HUDEP-2 (cell line): ENCODE measurements around the gene CHCHD10.
A peak's percentile ranks its signal among the peaks of the same experiment; 100 is the strongest.

Source experiments
- DNase-seq, 76 experiments: peaks; one replicate each; lab custom pipeline; 2025; ENCODE audit not compliant: unreplicated experiment in 76 of 76; lab: John Stamatoyannopoulos, UW

Gene CHCHD10

DNA sequence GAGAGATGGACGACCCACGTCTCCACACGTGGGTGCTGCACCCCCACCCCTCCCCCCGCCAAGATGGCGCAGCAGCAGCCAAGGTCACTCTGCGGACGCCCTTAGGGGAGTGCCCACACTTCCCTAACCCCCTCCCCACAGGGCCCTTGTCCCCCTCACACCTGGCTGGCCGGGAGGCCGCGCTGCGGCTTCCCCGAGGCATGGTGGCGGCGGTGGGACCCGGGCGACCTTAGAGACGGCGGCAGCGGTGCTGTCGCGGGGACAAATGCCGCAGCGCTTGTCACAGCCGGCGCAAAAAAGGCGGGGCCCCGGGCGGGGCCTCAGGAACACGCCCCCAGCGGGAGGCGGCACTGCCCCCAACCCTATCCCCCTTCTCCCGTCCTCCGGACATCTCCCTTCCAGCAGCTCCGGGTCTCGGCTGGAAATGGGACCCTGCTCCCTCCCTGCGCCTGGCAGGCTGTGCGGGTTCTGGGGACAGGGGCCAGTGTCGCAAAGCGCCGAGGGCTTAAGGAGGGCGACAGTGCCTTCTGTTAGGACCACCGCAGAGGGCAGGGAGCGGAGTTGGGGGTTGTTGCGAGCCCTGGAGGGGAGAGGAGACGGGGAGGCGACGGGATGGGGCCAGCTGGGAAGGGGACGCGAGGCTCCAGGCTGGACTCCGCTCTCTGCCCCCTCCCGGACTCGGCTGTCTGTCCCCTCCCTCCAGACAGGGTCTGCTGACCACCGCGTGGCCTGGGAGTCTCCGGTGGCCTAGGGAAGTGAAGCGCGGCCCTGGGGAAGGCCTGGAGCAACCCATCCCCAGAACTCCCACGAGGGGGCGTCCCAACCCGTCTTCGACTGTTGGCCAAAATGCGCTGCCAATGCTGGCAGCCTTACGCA lies at the start of gene CHCHD10:
Gene CHCHD10 (minus strand): TSS at position 300 of the 876 bp plus-strand sequence. CDS start 98 bp downstream, at position 202.
- DNase-seq, result peak in 72 of 76 experiments; percentile 8 to 86 (median 66)

DNA sequence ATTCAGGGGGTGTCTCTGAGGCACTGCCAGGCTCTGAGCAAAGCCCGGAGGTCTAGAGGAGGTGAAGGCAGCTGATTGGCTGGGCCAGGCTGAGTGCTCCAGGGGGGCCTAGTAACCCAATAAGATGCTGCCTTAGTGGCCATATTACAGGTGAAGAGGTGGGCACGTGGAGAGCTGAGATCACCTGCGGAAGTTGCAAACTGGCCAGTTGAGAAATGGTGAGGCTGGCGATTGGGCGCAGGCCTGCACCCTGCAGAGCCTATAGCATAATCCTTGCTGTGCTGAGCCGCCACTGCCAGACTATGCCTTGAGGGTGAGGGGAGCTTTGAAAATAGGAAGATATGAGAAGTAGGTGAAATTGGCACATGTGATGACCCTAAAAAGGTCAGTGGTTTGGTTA lies 49.4 kb upstream of the CHCHD10 start:
- DNase-seq, result no peak

DNA sequence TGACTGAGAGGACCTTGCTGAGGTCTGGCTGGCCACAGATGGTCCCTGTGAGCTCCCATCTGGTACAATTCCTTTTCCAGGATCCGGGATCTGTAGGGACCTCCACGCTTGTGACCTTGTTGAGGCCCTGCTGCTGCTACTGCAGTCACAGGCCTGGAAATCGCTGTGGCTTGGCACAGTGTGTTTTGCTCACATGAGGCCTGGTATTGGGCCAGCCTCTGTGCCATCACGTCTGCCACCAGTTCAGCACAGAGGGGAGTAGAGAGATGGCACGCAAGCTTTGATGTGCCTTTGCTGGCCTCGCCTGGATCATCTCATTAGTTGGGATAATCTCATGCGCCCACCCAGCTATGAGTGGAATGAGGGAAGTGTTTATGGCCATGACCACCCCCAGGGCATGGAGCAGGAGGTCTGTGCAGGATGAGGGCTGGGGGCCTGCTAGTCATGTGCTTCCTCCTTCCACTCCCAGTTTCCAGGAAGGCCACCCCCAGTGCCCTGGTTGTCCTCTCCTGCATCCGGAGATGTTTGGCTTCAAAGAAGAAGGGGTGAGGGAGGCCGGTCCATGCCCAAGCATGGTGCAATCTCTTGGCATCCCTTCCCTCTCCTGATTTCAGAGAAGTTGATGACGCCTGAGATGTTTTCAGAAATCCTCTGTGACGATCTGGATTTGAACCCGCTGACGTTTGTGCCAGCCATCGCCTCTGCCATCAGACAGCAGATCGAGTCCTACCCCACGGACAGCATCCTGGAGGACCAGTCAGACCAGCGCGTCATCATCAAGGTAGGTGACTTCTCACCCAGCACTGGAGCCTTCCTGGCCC lies 48.6 kb upstream of the CHCHD10 start:
- no peak for DNase-seq

DNA sequence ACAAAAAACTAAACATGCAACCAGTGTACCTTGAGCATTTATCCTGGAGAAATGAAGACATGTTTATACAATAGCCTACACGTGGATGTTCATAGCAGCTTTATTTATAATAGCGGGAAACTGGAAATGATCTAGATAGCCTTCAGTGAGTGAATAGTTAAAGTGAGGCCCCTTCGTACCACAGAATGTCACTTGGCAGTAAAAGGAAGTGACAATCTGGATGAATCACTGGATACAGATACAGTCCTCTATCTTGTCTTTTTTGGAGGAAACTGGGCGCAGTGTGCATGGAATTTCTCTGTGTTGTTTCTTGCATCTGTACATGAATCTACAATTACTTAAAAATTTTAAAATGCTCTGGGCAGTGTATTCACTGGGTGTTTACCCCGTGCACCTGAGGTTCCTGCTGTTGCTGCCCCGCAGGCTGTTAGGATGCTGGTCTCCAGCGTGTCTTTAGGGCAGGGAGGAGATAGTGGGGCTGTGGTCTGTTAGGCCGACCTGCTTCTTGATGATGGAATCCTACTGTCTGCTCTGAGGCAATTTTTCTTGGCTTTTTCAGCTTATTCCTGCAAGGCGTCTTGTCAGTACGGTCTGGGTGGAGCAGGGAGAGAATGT lies 47.9 kb upstream of the CHCHD10 start:
- DNase-seq, result no peak

DNA sequence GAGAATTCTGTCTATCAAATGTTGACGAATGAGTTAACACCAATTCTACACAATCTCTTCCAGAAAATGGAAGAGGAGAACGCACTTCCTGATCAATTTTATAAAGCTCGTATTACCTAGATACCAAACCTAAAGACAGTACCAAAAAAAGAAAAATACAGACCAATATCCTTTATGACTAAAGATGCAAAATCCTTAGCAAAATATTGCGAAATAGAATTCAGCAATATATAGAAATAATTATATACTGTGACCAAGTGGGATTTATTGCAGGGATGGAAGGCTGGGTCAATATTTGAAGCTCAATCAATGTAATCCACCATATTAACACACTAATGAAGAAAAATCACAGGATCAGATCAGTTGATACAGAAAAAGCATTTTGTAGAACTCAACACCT lies 44.6 kb upstream of the CHCHD10 start:
- no peak for DNase-seq

DNA sequence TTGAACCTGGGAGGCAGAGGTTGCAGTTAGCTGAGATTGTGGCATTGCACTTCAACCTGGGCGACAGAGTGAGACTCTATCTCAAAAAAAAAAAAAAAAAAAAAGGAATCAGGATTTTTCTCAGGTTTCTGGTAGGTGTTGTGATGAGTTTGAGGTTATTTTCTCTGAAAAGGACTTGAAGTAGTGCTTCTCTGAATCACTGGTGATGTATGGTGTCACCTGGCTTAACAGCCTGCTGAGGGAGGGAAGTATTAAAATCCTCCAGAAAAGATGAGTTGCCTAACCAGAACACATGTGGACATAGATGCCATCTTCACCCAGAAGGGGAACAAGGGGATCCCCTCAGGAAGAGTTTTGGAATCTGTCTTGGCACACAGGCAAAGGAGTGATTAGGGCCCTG lies 39.1 kb upstream of the CHCHD10 start:
- no peak for DNase-seq

DNA sequence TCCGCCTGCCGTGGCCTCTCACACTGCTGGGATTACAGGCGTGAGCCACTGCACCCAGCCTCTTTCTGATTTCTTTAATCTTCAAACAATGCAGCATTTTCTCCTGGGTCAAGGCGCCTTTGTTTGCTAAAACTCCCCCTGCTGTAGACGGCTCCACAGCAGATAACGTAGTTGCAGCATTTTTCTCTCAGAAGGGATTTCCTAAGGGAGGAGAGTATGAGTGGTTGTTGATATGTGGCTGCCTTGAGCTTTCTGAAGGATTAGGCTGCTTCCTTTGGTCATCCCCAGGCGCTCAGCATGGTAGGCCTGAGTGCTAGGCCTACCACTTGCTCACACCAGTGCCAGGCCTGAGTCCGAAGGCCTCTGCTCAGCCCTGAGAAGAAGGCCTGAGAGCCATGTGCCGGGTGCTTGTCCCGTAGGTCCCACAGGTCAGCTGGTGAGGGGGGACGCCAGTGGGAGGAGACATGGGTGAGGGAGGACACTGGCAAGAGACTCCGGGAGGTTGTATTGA lies 37.1 kb upstream of the CHCHD10 start:
- DNase-seq, result no peak

DNA sequence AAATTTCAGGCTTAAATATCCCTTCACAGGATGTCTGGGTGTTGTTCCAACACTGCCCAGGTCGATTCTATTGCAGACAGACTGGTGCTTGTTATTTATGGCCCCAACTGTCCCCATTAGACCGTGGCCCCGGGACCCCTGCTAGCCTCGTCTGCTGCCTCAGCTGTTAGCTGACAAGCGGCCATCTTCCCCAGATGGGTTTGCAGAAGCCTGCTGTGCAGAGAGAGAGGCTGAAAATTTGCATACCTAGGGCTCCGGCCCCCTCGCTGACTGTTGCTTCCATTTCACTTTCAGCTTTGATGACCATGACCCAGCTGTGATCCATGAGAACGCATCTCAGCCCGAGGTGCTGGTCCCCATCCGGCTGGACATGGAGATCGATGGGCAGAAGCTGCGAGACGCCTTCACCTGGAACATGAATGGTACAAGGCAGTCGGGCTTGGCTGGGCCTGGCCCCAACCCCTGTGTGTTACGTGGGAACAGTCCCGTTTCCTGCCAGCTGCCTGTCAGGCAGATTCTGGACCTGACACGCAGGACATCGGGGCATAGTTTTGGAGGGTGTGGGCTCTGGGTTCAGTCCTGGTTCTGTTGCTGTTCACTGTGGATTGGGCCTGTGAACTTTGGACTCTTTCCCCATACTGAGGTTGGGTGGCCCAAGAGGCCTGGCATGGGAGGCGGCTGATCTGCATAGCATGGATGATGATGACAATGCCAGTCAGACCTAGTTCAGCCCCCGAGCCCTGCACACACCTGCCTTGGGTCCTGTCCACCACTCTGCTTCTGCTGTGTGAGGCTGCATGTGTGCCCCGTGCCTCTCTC lies 35.4 kb upstream of the CHCHD10 start:
- DNase-seq, result no peak

DNA sequence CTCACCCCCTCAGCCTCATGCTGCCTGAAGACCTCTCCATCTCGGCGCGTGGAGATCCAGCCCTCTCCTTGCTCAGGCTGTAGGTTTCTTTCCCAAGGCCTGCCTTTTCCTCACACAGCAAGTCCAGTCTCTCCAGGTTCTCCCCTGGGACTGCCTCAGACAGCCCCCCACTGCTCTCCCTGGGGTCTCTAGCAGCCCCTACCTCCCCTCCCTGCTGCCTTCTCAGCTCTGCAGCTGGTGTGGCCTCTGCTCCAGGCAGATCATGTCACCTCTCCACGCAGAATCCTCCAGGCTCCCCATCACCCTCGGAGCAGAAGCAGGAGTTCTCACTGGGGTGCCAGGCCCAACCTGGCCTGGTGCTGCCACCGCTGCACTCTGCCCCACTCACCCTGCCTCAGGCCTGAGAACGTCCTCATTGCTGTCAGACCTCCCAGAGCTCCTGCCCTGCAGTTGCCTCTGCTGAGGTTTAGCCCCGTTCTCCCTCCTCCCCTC lies 34.2 kb upstream of the CHCHD10 start:
- DNase-seq, result no peak

DNA sequence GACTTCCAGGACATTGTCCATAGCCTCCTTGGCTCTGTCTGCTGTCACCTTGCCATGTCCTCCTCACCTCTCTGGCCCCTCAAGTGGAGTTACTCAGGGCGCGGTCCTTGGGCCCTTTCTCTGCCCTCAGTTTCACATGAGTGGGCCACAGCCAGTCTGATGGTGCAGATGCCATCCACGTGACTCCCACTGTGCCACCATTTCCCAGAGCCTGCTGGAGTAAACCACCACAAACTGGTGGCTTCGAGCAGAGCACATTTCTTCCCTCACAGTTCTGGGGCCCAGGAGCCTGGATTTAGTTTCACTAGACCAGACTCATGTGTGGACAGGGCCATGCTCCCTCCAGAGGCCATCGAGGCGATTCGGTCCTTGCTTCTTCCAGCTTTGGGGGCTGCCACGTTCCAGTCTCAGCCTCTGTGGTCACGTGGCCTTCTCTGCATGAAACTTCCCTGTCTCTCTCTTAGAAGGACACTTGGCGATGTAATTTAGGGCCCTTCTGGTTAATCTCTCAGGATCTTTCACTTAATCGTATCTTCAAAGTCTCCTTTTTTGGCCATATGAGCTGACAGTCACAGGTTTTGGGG lies 33.6 kb upstream of the CHCHD10 start:
- no peak for DNase-seq

DNA sequence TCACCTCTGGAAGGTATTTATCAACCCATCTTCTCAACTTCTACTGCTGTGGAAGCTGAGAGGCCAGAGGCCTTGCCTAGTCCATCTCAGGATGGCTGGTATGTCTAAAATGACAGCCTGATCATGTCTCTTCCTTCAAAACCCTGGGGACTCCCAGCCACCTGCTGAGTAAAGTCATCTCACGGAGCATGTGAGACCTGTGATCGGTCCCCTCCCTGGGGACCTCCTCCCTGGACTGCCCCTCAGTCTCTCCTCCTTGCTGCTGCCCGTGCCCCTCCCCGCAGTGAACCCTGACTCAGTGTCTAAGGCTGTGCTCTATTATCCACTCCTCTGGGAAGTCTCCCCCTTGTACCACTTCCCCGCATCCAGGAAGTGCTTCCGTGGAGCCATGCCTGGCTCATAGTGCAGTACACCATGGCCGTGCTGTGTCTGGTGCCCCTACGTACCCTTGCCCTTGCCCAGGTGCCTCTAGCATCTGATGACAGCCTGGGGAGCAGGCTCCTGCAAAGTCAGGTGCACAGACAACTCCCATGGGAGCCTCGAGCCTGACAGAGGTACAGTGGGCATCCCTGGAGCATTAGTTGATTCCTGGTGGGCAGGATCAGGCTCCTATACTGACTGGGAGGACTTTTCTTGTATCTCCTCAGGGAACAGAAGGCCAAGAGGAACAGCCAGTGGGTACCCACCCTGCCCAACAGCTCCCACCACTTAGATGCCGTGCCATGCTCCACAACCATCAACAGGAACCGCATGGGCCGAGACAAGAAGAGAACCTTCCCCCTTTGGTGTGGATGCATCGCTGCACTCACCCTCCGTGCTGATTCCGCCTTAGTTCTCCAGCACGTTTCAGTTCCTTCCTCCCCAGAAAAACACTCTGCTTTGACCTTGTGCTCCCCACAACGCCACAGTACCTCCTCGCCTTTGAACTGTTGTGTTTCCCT lies 32.8 kb upstream of the CHCHD10 start:
- no peak for DNase-seq

DNA sequence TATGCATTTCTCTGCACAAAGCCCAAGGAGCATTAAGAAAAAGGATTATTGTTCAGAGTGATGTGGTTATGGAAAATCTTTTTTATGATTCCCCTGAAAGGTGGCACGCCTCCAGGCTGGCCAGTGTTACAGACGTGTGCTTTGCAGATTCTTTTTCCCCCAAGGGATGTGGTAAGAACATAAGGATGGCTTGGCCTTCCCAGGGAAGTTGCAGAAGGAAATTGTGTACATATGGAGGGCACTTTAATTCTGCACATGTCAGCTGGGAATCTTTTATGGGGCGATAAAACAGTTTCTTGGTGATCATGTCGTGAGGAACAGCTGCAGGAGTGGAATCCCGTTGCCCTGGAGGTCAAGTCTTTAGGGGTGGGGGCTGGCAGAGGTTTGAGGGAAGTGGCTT lies 28.7 kb upstream of the CHCHD10 start:
- no peak for DNase-seq

DNA sequence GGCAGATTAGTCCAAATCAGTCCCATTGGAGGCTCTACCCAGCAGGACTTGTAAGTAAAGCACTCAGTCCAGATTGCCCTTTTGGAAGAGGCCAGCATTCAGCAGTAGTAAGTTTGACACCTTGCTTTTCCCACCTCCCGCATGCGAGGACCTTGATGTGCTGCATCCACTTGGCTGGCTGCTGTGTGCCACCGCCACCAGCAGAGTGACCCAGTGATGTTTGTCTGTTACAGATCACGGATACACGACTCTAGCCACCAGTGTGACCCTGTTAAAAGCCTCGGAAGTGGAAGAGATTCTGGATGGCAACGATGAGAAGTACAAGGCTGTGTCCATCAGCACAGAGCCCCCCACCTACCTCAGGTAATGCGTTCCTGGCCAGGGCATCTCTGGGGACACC lies 25.6 kb upstream of the CHCHD10 start:
- no peak for DNase-seq

DNA sequence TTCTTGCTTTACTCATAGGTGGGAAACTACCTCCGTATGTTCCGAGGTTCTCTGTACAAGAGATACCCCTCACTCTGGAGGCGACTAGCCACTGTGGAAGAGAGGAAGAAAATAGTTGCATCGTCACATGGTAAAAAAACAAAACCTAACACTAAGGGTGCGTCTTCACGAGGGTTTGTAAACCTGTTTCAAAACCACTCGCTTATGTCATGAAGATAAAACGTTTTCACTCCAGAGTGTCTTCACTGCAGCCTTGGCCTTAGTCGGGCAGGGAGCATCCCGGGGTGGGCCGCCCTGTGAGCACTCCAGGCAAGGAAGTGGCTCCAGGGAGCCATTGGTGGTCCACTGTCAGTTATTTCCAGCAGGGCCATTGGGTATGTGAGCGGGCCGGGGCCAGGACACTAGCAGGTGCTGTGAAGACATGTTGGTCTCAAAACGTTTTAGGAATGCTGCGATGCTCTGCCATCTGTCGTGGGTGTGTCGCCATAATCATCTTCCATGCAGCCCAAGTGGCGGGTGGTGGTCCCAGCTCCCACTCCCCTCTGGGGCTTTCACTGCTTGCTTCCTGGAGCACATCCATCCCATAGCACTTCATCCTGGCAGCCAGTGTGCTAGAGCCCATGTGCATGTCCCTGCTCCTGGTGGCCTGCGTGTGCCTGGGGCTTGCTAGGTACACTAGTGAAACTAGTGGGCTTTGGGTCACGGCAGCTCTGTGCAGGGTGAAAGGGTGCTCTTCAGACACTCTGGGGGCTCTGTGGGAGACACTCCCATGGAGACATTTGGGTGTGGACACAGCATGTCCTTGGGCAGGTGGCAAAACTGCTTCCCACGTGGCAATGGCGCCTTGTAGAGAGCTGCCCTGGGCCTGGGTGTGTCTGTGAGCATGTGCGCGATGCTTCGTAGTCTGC lies 24.2 kb upstream of the CHCHD10 start:
- no peak for DNase-seq

DNA sequence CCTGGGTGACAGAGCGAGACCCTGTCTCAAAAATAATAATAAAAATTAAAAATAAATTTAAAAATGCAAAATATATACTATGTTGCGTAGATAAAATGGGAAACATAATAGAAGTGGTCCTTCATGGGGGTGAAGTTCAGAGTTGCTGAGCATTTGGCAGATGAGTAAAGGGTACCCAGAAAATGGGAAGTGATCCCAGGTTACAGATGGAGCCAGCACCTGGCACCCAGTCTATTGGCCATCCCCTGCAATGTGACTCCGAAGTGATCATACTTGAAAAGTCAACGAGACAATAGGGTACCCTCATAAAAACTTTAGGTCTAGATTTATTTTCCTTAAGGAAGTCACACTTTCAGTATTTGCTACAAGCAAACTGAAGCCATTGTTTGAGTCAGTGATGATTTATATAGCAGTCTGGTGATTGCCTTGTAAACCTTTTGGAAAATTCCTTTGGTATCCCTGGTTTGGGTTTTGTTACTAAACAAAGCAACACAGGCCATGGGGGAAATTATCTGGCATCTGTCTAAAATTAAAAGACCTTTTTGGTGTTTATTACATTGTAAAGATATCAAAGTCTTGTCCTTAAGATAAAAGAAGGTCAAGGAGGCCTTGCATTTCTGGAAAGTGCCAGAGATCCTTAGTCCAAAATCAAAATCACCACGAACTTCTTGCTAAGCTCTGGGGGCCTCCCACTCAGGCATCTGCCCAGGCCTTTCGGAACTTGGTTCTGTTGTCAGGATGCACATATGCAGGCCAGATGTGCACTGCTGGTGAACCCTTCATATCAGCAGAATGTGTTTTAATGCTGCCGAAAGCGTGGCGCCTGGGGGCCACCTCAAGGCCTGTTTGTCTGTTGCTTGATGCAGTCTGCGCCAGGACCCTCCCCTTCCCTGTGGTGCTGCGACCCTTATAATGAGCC lies 23.3 kb upstream of the CHCHD10 start:
- no peak for DNase-seq

DNA sequence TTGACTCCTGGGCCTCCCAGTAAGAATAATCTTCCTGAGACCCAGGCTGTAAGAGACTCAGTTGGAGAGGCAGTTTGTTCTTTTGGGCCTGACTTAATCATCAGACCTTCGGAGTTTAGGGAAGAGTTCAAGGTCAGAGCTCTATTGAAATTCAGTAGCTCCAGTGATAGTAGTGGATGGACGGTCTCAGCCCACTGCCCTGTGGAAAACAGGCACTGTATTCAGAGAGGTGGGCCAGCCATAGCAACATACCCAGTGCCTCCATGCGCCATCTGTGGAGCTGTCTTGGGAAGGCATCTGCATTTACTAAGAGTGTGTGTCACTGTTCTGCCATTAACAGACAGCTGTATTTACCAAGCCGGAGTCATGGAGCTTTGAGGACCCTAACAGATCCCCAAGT lies 21.9 kb upstream of the CHCHD10 start:
- no peak for DNase-seq

DNA sequence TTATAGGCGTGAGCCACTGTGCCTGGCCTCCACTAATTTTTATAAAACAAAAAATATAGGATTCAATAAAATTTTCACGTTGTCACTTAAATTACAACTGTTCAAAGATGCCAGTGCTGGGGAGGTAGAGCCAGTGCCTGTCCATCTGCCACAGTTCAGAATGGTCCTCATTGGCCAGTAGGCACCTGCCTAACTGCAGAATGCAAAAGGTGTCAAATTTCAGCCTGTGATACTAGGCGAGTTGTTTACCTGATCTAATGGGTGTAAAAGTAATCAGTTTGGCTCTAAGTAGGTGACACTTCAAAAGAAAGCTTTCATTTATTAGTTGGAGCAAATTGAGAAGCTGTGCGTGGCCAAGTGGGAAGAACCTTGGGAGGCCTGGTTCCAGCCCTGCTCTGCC lies 21.3 kb upstream of the CHCHD10 start:
- no peak for DNase-seq
